HG03097 (cell line): ENCODE measurements around the gene CES1.
"Not testable (repeated sequence)": the region's sequence is repeated elsewhere in the genome, so short reads cannot be mapped to it uniquely, and the experiment has no call there.

ENCODE experiments used
- ATAC-seq: cut with Tn5 transposase; IDR thresholded peaks from one replicate; pipeline ENCODE4 v1.9.1; 2021; ENCODE audit not compliant: unreplicated experiment, low FRiP score

Gene CES1

DNA sequence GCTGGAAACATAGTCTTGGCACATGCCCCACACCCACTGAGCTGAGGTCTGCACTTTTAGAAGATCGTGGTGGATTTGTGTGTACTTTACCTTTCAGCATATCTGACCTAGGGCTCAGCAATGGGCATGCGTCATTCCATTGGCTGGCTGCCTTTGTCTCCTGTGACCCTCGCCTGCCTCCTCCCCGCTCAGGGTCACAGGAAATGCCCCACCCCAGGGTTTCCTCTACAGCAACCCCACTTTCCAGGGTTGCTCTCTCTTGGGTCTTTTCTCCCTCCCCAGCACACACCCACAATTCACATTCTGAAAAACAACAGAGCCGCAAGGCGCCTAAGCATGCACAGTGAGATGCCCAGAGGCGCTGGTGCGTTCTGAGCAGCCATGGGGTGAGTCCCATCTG lies 29.2 kb downstream of the CES1 start:
- ATAC-seq = not testable (repeated sequence)

- ATAC-seq = not testable (repeated sequence)
Measured at GRCh38 chr16:55792934-55793374, 39.9 kb downstream of the CES1 start.

- not testable (repeated sequence) for ATAC-seq
Measured at GRCh38 chr16:55791512-55791911, 41.4 kb downstream of the CES1 start.

- ATAC-seq = not testable (repeated sequence)
Measured at GRCh38 chr16:55790240-55790639, 42.7 kb downstream of the CES1 start.

DNA sequence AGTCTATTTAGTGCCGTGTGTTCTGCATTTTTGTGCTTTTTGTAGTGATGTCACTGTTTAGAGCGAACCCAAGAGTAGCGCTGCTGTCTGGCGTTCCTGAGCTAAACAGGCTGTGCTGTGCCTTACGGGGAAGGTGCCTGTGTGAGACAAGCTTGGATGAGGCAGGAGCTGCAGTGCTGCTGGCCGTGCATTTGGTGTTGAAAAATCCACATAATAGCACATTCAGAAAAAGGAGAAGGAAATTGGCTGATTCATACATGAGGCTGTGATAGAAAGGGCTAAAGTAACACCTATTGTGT lies 50.2 kb downstream of the CES1 start:
- ATAC-seq = not testable (repeated sequence)

- ATAC-seq = not testable (repeated sequence)
Measured at GRCh38 chr16:55782091-55782792, 50.7 kb downstream of the CES1 start.

GRCh38 chr16:55781456-55781855 lies 51.4 kb downstream of the CES1 start:
- ATAC-seq = not testable (repeated sequence)

DNA sequence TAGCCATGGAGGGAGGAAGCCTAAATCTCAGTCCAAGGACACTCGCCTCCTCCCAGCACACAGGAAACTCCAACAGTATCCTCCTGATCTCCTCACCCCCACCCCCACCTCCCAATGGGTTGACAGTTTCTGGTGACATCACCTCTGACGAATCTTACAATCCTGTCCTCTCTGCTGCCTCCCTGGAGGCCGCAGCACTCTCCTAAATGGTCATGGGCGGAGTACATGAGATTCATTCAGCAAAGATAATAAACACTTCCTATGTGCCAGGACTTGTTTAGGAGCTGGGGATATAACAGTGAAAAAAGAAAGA lies 52.8 kb downstream of the CES1 start:
- ATAC-seq = not testable (repeated sequence)

DNA sequence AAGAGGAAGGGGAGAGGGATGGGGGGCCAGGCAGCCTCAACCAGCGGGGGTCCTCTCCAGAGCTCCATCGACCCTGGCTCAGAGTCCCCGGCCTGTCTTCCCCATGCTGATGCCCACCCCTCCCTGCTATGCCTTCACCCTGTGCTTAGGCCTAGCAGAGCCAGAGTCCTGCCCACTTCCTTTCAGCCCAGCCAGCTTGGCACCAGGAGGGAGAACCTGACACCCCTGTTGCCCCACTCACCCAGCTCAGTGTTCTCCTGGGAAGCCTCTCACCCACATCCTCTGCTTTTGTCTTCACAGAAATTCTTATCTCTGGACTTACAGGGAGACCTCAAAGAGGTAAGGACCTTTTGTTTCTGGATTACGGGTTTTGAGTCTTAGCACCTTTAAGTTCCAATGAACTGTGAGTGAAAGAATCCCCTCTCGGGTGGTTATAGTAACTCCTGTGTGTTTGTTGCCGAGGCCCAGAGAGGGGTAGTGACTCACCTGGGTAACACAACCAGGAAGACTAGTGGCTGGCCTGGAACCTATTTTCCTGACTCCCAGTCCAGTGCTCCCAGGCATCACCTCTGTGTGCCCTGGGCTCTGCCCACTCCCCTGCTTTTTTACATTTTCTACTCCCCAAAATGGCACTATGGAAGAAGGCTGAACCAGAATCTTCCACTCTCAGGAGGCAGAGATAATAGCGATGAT lies 53.3 kb downstream of the CES1 start:
- no peak for ATAC-seq

DNA sequence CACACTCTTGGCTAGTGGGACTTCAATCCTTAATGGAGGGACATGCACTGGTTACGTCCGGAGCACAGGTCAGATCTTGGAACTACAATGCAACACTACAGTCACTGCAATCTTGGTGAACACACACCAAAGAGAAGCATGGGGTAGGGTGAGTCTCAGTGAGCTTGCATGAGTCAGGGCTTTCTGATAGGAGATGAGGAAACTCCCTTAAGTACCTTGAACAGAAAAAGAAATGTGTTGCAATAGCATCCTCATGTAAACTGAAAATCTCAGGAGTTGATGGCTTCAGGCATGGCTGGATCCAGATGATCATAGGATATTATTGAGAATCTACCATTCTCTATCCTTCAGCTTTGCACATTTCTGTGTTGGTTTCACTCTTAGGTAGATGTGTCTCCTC lies 54.1 kb downstream of the CES1 start:
- no peak for ATAC-seq

DNA sequence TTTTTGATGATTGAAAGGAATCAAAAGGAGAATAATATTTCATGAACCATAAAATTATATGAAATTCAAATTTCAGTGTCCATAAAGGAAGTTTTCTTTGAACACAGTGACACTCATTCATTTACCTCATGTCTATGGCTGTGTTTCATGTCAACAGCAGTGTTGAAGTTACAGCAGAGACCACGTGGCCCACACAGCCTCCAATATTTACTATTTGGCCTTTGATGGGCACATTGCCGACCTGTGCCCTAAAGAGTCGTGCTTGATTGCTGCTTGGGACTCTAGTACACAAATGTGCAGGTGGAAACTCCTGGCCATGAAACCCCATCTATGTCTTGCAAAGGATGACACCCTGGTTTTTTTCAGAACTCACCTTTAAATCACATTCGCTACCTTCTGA lies 57.0 kb downstream of the CES1 start:
- no peak for ATAC-seq

- ATAC-seq = no peak
Measured at GRCh38 chr16:55773859-55774549, 58.9 kb downstream of the CES1 start.

DNA sequence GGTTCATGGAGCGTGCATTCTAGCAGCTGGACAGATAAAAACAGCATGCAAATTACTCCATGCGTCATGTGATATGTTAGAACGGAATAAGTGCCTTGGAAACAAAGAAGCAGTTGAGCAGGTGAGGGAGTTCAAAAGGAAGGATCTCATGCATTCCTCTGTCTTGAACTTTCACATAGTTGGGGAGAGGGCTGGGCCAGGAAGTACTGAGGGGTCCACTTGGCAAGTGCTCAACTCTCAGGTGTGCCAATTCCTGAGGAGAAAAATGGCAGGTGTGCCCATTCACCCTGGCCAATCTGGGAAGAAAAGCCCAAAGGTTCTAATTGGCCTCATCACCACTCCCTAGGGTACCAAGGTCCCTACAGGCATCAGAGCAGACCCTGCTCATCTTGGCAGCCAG lies 67.7 kb downstream of the CES1 start:
- no peak for ATAC-seq

DNA sequence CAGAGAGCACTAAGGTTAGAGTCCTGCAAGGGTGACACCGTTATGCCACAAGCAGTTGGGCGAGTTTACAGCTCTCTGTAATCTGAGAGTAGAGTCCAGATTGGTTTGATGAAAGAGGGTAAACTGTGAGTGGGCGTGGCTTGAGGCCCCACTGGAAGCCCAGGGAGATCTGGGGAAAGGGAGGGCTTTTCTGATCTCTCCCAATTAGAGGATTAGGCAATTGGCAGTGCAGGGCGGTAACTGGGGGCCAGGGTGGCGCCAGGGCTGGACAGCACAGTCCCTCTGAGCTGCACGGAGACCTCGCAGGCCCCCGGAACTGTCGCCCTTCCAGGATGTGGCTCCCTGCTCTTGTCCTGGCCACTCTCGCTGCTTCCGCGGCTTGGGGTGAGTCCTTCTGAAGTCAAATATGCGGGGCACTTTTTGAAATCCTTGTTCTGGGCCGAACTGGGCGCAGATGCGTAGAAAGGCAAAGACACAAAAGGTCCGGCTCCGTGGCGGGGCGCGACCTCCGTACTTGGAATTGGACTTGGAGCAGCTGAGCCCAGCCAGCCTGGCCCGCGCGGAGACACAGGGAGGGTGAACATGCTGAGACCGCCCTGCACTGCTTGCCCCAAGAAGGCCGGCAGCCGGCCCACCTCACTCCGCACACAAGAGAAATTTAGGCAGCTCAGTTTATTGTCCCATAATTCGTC lies 72.4 kb downstream of the CES1 start:
- no peak for ATAC-seq

GRCh38 chr16:55759965-55760309 lies 73.0 kb downstream of the CES1 start:
- not testable (repeated sequence) for ATAC-seq

- not testable (repeated sequence) for ATAC-seq
Measured at GRCh38 chr16:55757595-55758527, 75.0 kb downstream of the CES1 start.

GRCh38 chr16:55756963-55757362 lies 75.9 kb downstream of the CES1 start:
- ATAC-seq = no peak

DNA sequence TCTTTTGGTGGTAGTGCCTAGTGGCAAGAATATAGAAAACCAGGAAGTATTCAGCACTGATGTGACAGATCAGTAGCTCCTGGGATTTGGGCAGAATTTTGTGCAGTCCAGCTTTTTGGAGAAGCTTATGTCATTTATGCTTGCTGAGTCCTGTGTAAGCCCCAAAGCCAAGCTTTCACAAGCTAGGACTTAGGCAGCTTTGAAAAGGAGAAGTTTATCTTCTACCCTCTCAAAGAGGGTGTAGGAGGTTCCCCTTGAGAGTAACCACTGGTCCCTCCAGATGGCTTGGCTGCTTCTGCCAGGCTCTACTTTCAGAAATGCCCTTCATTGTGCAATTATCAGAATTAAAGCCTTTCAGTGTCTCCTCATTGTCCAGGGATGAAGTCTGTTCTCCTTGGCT lies 78.8 kb downstream of the CES1 start:
- no peak for ATAC-seq

DNA sequence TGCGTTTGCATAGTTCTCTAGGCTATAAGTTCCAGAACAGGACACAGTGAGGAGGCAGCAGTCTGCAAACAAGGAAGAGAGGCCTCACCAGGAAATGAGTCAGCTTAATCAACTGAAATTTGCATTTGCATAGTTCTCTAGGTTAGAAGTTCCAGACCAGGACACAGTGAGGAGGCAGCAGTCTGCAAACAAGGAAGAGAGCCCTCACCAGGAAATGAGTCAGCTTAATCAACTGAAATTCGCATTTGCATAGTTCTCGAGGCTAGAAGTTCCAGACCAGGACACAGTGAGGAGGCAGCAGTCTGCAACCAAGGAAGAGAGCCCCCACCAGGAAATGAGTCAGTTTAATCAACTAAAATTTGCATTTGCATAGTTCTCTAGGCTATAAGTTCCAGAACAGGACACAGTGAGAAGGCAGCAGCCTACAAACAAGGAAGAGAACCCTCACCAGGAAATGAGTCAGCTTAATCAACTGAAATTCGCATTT lies 79.7 kb downstream of the CES1 start:
- not testable (repeated sequence) for ATAC-seq
